ENCODE results near the gene ZMYND12.
"Not testable (repeated sequence)": the region's sequence is repeated elsewhere in the genome, so short reads cannot be mapped to it uniquely, and the experiment has no call there.

ZMYND12 gene, protein sequence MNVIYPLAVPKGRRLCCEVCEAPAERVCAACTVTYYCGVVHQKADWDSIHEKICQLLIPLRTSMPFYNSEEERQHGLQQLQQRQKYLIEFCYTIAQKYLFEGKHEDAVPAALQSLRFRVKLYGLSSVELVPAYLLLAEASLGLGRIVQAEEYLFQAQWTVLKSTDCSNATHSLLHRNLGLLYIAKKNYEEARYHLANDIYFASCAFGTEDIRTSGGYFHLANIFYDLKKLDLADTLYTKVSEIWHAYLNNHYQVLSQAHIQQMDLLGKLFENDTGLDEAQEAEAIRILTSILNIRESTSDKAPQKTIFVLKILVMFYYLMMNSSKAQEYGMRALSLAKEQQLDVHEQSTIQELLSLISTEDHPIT

DNA sequence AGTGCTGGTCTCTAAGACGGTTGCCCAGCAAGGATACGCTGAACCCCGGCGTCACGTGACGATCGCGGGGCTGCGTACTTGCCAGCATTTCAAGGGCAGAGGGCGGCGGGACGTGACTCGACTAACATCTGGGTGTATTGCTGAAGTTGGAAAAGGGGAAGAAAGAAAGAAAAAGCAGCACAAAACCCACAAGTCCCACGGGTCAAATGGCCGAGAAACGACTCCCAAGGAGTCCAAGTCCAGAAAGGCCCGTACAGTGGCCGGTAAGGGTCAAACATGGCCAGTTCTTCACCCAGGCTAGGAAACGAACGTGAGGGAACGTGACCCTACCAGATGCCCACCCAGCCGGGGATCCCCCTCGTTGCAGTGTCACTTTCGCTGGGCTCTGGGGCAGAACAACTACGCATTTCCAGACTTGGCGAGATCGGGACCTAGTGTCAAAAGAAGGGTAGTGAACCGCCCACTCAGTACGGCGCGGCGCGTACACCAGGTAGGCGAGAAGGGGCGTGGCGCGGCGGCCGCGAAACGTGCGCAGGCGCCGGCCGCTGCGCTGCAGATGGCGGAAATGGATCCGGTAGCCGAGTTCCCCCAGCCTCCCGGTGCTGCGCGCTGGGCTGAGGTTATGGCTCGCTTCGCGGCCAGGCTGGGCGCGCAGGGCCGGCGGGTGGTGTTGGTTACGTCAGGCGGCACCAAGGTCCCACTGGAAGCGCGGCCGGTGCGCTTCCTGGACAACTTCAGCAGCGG is at the start of gene ZMYND12, which contains the start of gene PPCS:
TSS of gene ZMYND12 (minus strand) at position 13 of the 744 bp plus-strand sequence. CDS start 25 bp downstream, outside the sequence.
TSS of gene PPCS (plus strand) at position 534 of the 744 bp plus-strand sequence. CDS start at position 557, 23 bp downstream.
- peak; percentile 95 for DNase-seq

DNA sequence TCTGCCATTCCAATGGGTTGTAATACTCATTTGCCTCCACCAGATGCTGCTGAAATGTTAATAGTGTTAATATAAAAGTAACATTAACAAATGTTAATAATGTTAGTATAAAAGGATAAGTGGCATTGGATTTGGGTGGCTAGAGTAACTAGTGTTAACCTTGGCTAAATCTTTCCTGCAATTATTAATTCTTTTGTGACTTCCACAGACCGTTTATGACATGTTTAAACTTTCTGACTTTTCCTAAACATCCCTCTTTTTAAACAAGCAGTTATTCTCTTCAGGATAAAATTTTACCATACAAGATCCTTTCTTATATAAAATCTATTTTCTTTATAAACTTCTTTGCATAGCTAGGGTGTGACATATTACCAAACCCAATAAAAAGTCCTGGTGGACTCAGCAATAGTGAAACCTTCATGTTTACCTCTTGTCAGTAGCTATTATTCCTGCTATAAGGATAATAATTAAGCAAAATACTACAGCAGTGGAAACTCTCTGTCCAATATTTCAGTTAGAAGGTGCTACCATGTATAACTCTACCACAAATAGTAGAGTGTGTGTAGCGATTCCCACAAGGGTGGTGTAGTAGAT is 48.8 kb upstream of the ZMYND12 start:
- DNase-seq: no peak

DNA sequence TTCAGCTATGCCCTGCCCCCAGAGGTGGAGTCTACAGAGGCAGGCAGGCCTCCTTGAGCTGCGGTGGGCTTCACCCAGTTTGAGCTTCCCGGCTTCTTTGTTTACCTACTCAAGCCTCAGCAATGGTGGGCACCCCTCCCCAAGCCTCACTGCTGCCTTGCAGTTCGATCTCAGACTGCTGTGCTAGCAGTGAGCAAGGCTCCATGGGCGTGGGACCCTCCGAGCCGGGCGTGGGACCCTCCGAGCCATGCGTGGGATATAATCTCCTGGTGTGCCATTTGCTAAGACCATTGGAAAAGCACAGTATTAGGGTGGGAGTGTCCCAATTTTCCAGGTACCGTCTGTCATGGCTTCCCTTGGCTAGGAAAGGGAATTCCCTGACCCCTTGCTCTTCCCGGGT is 46.2 kb upstream of the ZMYND12 start:
- not testable (repeated sequence) for DNase-seq

DNA sequence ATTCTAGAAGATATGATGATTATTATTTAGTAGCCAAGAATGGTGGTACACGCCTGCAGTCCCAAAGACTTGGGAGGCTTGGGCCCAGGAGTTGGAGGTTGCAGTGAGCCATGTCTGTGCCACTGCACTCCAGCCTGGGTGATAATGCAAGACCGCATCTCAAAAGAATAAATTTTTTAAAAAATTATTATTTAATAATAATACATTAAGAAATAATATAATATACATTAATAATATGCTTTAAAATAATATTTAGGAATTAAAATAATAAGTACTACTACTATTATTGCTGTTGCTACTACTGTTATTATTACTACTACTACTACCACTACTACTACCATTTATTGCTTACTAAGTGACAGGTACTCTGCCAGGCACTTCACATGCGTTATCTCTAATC is 34.4 kb upstream of the ZMYND12 start:
- DNase-seq: no peak

DNA sequence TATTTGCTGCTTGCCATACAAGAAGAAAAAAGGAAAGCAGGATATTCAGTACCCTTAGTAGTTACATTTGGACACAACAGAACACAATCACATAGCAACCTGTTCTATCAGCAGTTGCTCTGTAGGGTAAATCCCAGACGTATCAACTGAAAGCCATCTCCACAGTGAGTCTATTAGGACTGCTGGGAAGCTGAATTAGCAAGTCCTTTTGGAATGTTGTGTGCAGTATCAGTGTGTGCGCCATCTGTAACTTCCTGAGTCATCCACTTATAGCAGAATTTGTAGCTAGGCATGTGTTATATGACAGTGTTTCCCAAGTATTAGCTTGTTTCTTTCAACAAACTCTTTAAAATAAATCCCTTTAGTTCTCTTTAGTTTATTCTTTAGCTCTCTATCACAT is 28.6 kb upstream of the ZMYND12 start:
- DNase-seq: no peak

DNA sequence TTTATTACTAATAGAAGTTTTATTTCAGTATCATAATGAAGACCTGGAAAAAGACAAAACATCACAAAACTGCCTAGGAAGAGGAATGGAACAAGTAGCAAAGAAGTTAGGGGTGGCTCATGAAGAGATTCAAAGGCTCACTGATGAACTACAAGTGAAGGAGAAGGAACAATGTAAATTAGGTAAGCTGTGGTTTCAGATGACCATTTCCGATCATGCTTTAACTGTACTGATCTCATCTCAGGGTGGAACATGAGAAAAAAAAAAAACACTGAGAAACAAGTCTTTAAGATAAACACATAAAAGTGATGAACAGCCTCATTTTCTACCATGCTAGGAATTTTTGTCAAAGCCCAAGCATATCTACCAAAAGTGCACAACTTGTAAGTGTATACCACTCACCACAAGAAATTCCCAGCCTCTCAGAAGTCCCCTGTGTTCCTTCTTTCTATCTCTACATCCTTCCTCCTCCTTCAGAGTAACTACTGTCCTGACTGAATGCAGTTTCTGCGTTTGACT is 26.9 kb upstream of the ZMYND12 start:
- DNase-seq: no peak

DNA sequence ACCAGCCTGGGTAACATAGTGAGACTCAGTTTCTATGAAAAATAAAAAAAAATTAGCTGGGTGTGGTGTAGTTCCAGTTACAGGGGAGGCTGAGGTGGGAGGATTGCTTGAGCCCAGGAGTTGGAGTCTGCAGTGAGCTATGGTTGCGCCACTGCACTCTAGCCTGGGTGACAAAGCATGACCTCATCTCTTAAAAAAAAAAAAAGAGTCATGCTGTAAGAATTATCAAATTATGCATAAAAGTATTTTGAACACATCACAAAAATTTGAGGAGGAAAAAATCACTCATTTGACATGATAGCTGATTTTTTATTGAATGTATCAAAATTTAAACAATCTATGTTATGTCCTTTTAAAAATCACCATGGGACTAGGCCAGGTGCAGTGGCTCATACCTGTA is 25.1 kb upstream of the ZMYND12 start:
- no peak for DNase-seq

DNA sequence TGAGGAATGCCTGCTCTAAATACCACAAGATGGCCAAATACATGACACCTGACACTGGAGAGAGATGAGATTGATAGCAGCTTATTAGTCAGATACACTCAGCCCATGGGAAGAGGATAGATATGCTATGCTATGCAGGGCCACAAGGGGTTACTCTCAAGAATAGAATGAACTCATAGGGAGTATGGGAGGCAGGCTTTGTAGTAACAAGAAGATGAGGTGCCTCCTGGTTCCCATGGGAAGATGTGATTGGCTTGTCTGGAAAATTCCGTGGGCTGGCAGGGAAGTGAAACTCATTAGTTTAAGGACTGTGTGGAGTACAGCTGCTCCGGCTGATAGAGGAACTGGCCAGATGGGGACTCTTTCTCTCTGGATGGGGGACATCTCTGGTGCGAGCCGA is 23.8 kb upstream of the ZMYND12 start:
- no peak for DNase-seq

DNA sequence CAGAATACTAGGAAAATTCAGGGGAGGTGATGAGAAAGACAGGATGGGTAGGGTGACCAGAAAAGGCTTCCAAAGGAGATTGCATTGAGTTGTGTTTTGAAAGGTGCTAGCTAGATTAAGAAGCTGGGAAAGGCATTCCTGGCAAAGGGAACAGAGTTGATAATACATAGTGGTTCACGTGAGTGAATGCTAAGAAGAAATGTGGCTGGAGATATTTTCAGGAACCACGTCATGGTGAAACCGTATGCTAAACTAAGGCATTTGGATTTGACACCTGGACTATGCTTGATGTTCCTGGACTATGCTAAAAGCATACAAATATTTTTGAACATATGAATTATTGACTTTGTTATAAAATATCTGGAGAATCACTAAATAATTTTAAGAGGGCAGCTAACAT is 22.0 kb upstream of the ZMYND12 start:
- DNase-seq: no peak

DNA sequence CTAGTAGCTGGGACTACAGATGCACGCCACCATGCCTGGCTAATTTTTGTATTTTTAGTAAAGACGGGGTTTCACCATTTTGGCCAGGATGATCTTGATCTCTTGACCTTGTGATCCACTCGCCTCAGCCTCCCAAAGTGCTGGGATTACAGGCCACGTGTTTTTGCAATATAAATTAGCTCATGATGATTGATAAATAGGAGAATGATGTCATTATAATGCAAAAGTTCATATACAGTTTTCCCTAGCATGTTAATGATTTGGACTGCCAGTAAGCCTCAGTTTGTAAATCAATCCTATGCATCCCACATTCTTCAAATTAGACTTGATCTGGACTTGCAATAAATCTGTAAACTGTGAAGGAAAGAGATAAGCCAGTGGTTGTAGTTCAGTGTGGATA is 21.5 kb upstream of the ZMYND12 start:
- DNase-seq: not testable (repeated sequence)

DNA sequence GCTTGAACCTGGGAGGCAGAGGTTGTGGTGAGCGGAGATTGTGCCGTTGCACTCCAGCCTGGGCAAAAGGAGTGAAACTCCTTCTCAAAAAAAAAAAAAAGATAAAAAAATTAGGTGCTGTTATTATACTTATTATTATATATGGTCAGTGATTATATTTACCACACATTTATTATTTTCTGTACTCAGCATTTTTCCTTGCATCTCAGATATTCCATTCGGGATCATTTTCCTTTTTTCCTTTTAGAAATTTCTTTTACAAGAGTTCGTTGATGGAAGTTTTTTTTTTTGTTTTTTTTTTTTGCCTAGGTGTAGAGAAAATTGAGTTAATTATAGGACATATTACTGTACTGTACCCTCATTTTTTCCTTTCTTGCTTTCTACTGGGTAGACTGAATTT is 20.8 kb upstream of the ZMYND12 start:
- no peak for DNase-seq

DNA sequence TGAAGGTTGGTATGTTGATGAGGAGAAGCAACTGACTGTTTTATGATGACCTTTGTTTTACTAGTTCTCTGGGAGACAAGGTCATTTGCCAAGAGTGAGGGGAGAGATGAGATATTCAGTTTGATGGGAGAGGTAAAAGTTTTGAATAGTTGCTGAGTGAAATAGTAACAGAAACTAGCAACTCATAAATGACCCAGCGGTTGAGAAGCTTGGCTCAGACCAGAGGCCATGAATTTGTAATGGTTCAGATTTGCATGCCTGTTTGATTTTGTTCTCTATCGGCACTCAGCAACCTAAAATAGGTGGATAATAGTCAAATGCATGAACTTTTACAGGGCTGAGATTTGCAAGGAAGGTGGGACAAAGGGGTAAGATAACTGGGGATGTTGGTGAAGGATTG is 13.9 kb upstream of the ZMYND12 start:
- DNase-seq: no peak

DNA sequence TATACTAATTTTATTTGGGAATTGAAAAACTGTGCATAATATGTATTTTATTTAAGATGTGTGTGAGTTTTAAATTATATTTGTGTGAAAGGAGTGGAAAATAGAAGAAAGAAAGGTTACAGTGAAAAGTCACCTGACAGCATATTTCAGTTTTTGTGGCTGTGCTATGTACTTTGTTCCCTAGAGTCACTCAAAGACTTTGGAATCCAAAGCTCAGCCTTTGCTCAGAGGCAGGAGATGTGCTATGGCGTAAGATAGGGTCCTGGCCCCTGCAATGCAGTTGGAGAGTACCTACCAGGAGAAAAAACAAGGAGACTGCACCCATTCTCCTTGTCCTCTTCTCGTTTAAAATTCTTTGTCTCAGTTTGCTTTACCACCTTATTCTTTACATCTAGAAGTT is 10.2 kb upstream of the ZMYND12 start:
- DNase-seq: no peak

DNA sequence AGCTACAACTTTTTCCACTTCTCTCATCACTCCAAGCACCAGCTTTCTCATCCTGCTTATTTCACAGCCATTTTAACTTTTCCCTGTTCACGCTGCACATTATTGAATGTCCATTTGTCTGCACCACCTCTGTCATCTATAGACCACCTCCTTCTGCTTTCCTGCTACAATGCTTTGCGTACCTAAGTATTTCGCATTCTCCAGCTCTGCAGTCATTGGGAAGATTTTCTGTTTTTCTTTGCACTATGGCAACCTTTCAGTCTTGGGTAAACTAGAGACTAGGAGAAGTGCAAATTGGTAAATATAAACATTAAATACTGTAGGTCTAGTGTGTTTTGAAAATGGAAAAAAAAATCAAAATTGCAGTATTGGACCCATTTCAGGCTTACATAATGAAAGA is 8.1 kb upstream of the ZMYND12 start:
- no peak for DNase-seq

DNA sequence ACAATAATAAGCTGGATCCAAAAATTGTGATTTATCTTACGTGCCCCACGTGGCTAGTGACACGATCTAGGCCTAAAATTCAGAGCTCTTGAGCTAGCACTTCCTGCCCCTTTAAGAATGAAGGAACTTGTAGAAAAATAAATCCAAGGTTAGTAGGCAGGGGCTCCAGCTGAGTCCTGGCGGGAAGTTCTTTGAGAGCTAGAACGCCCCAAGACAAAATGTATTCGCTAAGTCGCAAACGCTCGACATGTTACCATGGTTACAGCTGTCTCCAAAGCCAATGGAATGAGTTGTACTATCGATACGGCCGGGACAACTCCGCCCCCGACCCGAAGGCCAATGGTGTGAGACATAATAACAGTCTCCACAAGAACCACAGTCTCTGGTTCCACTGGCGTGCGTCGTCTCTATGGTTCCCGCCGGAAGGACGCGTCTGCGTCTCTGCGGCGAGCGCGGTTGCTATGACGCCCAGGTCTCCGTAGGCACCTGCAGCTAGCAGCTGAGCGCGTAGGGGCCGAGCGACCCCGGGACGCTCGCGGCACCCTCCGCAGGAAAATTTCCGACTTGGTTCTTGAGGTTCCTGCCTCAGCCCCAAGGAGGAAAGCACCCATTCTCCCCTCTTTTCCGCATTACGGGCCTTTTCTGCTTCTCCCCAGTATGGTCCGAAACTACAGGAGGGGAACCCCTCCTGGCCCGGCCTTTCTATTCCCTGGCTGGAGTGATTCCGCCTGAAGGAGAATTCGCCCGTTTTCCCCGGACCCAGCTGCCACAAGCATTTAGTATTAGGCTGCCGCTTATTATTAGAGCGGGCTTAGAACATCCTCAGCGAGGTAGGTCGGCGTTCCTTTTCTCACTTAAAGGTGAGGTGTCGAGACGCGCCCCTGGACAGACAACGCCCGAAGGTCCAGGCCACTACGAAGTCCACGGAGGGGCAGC is 7.3 kb upstream of the ZMYND12 start, which contains the start of gene CCDC30:
TSS of gene CCDC30 (plus strand) at position 459 of the 936 bp plus-strand sequence. CDS start 17,266 bp downstream, outside the sequence.
- peak; percentile 95 for DNase-seq

DNA sequence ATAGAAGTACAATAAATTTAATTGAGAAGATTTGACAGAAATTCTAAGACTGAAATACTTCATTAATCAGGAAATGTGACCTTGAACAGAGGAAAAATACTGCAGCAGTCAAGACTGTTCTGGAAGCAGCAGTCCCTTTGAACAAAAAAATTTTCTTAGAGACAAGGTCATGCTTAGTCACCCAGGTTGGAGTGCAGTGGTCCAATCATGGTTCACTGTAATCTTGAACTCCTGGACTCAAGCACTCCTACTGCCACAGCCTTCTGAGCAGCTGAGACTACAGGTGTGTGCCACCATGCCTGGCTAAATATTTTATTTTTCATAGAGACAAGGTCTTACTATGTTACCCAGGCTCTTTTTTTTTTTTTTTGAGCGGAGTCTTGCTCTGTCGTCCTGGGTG is 5.4 kb upstream of the ZMYND12 start:
- DNase-seq: no peak

DNA sequence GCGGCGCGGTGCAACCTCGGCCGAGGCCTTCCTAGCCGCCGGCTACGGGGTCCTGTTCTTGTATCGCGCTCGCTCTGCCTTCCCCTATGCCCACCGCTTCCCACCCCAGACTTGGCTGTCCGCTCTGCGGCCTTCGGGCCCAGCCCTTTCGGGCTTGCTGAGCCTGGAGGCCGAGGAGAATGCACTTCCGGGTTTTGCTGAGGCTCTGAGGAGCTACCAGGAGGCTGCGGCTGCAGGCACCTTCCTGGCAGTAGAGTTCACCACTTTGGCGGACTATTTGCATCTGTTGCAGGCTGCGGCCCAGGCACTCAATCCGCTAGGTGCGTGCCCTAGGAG is 900 bp upstream of the ZMYND12 start:
- peak; percentile 56 for DNase-seq

DNA sequence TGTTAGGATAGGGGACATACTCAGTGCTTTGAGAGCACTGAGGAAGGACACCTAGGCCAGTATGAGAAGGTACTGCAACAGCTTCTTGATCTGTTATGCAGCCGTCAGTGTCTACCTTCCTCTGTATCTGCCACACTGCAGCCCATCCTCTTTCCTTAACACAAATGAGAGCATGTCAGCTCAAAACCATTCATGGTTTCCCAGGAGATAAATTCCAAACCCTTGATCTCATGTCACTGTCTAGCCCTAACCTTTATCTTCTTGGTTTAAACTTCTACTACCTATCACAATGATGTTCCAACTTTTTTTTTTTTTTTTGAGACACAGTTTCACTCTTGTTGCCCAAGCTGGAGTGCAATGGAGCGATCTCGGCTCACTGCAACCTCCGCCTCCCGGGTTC is 1.4 kb downstream of the ZMYND12 start:
- DNase-seq: no peak

DNA sequence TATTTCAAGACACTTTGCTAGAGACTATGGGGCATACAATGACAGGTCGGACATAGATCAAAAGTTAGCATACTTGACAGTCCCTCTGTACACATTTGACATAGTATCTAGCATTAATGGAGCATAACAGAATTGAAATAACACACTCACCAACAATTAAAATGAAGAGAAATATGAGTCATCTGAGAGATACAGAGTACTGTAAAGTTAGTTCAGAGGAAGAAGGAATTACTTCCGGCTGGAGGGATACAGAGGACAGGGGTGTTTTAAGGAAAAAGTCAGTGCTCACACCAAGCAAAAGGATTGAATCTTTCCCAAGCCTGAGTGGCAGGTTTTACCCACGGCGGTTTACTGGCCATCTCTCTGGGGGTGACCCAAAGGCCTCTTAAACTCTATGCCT is 2.4 kb downstream of the ZMYND12 start:
- DNase-seq: no peak

DNA sequence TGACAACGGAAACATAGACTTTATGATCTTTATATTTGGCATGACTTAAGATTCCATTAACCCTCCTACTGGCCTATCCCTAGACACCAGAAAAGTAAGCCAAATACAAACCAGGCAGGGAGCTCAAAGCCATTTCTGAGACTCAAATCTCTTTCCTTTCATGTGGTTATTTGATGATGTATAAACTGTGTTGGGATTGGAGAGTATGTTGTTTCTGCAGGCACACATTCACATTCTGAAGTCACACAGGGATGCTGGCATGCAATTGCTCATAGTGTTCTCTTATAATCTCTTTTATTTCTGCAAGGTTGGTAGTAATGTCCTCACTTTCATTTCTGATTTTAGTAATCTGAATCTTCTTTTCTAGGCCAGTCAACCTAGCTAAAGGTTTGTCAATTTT is 5.8 kb downstream of the ZMYND12 start:
- no peak for DNase-seq

DNA sequence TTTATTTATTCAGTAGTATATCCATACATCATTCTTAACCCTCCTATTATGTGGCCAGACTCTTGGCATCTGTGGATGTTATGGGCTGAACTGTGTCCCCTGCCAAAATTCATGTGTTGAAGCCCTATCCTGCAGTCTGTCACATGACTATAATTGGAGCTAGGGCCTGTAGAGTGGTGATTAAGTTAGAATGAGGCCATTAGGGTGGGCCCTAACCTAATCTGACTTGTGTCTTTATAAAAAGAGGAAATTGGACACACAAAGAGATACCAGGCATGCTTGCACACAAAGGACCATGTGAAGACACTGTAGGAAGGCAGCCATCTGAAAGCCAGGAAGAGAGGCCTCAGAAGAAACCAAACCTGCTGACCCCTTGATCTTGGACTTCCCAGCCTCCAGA is 6.6 kb downstream of the ZMYND12 start:
- DNase-seq: no peak

DNA sequence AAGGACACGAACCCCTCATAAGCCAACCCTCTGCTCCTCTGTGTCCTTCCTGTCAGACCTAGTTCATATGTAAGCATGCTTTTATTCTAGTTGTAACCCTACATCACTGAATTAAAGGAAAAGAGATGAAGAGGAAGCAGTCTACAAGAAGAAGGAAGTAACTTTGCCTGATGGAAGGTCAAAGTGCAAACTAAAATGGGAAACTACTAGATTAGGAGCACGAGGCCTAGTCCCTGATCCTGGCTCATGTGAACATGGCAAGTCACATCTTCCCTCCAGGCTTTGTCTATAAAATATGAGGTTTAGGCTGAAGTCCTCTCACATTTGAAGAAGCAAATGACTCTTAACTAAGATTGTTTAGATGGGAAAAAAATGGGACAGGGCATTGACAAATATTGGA is 13.2 kb downstream of the ZMYND12 start:
- DNase-seq: no peak

DNA sequence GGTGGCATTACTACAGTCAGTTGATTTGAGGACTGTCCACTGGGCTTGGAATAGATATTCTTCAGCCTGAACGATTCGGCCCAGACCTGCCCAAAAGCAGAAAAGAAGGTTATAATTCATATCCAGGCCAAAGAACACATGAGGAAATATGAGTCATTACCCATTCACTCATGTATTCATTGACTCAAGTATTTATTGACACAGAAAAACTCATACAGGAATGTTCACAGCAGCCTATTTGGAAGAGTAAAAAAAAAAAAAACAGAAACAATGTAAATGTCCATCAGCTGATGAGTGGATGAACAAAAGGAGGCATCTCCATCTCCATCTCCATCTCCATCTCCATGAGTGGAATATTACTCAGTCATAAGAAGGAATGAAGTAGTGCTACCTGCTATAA is 15.9 kb downstream of the ZMYND12 start:
- DNase-seq: no peak
